ENCODE measurements around the gene NEDD4. TPM values are rescaled to one million over a fixed set of nuclear protein-coding genes. Genes with fewer than 3 reads are reported as not detected.

NEDD4 gene
- total RNA-seq, 2 donors from 2014 or later = 10.4 to 16.5 TPM

- no peaks in the 10 kb centered on the region for H3K36me3 ChIP-seq (ENCODE audit: control insufficient read depth, insufficient read depth, low read length)
- 87% methylated on average over 1 of the region's 1 CpG; no CpG with 5 or more reads in 1 of the 2 experiments for WGBS, 2 experiments (ENCODE audit: insufficient coverage in 1 of 2, insufficient read length in 1 of 2)
- no peak overlapping the region for H3K4me3 Mint-ChIP-seq
- peaks cover 3% of the 10 kb centered on the region for H3K4me1 Mint-ChIP-seq
- no peaks in the 10 kb centered on the region for H3K4me1 ChIP-seq (ENCODE audit: control insufficient read depth, insufficient read depth, low read length)
- peaks cover 15% of the 10 kb centered on the region for H3K9me3 Mint-ChIP-seq
- H3K27ac ChIP-seq (ENCODE audit: low read depth, low read length) = no peak overlapping the region
- no peak for TF ChIP-seq CTCF (conservative IDR thresholded peaks at IDR 0.05)
- peaks cover 13% of the 10 kb centered on the region for H3K9me3 ChIP-seq (ENCODE audit: control insufficient read depth, low read length)
- H3K27me3 Mint-ChIP-seq (ENCODE audit: insufficient read depth) = peaks cover 5% of the 10 kb centered on the region
- DNase-seq = no peak
- H3K27me3 ChIP-seq (ENCODE audit: control insufficient read depth, insufficient read depth, low read length, poor library complexity, severe bottlenecking) = no peaks in the 10 kb centered on the region
- H3K27ac Mint-ChIP-seq = no peak overlapping the region
- H3K9ac ChIP-seq (ENCODE audit: extremely low read depth, low read length, poor library complexity, severe bottlenecking) = no peak overlapping the region
- no peaks in the 10 kb centered on the region for H3K36me3 Mint-ChIP-seq (ENCODE audit: low read depth)
- no peak overlapping the region for H3K4me3 ChIP-seq (ENCODE audit: low read length)
Measured at GRCh38 chr15:55891196-55891595, 102.2 kb downstream of the NEDD4 start.

GRCh38 chr15:55884223-55884622, 109.2 kb downstream of the NEDD4 start:
- Mint-ChIP-seq H3K27me3 (ENCODE audit: insufficient read depth) (peaks cover 5% of the 10 kb centered on the region), H3K36me3 (ENCODE audit: low read depth) (no peaks in the 10 kb centered on the region), H3K9me3 (peaks cover 15% of the 10 kb centered on the region), H3K27ac (no peak overlapping the region), H3K4me1 (no peaks in the 10 kb centered on the region), H3K4me3 (no peak overlapping the region)
- Histone ChIP-seq H3K4me3 (ENCODE audit: low read length) (no peak overlapping the region), H3K9ac (ENCODE audit: extremely low read depth, low read length, poor library complexity, severe bottlenecking) (no peak overlapping the region), H3K4me1 (ENCODE audit: control insufficient read depth, insufficient read depth, low read length) (no peaks in the 10 kb centered on the region), H3K9me3 (ENCODE audit: control insufficient read depth, low read length) (peaks cover 13% of the 10 kb centered on the region), H3K27me3 (ENCODE audit: control insufficient read depth, insufficient read depth, low read length, poor library complexity, severe bottlenecking) (no peaks in the 10 kb centered on the region), H3K27ac (ENCODE audit: low read depth, low read length) (no peak overlapping the region), H3K36me3 (ENCODE audit: control insufficient read depth, insufficient read depth, low read length) (no peaks in the 10 kb centered on the region)
- no peak for DNase-seq
- no peak for TF ChIP-seq CTCF (conservative IDR thresholded peaks at IDR 0.05)

- Histone ChIP-seq H3K9ac (ENCODE audit: extremely low read depth, low read length, poor library complexity, severe bottlenecking) (no peak overlapping the region), H3K4me1 (ENCODE audit: control insufficient read depth, insufficient read depth, low read length) (no peaks in the 10 kb centered on the region), H3K4me3 (ENCODE audit: low read length) (no peak overlapping the region), H3K27ac (ENCODE audit: low read depth, low read length) (no peak overlapping the region), H3K36me3 (ENCODE audit: control insufficient read depth, insufficient read depth, low read length) (no peaks in the 10 kb centered on the region), H3K9me3 (ENCODE audit: control insufficient read depth, low read length) (no peaks in the 10 kb centered on the region), H3K27me3 (ENCODE audit: control insufficient read depth, insufficient read depth, low read length, poor library complexity, severe bottlenecking) (peaks cover 24% of the 10 kb centered on the region)
- DNase-seq = no peak
- Mint-ChIP-seq H3K4me1 (no peaks in the 10 kb centered on the region), H3K9me3 (peaks cover 4% of the 10 kb centered on the region), H3K27me3 (ENCODE audit: insufficient read depth) (peaks cover 8% of the 10 kb centered on the region), H3K4me3 (no peak overlapping the region), H3K27ac (no peak overlapping the region), H3K36me3 (ENCODE audit: low read depth) (no peaks in the 10 kb centered on the region)
- no peak for TF ChIP-seq CTCF (conservative IDR thresholded peaks at IDR 0.05)
Measured at GRCh38 chr15:55879181-55879580, 114.2 kb downstream of the NEDD4 start.
